ENCODE results near the gene KLF16. TPM values are rescaled to one million over a fixed set of nuclear protein-coding genes. Genes with fewer than 3 reads are reported as not detected.

KLF16 gene
- total RNA-seq, 4 donors from 2014 or later = 9.0 to 18.3 (median 11.6) TPM

GRCh38 chr19:1822210-1822609, 41.2 kb downstream of the KLF16 start:
- DNase-seq = no peak
- H3K27me3 ChIP-seq = no peaks in the 10 kb centered on the region
- WGBS, 2 donors (ENCODE audit: low coverage in 1 of 2) = 92% methylated on average over 17 of the region's 19 CpGs; no CpG with 5 or more reads in 1 of the 2 donors
- no peaks in the 10 kb centered on the region for H3K9me3 ChIP-seq
- peaks cover 0 to 14% (median 6%) of the 10 kb centered on the region in 4 donors for H3K4me1 ChIP-seq
- intact Hi-C loops (cut with DNase I; ENCODE audit: low total_unique reads) (loop anchor here (5.0 kb wide), 1 partner anchor 35 kb away; no protein-coding TSS in a partner anchor), in situ Hi-C loops (cut with MboI; ENCODE audit: low pct_ligation_motif_present in 1 of 4, low pct_unique_long_range_greater_than_20kb in 1 of 4, low sequenced_read_pairs in 3 of 4) (loop anchor here in 1 of 4 donors (25.0 kb wide), 1 partner anchor 285 kb away; no protein-coding TSS in a partner anchor)
- no peak overlapping the region for H3K4me3 ChIP-seq
- peaks cover 0 to 43% (median 25%) of the 10 kb centered on the region in 4 donors for H3K36me3 ChIP-seq
- no peak overlapping the region for H3K27ac ChIP-seq
- TF ChIP-seq CTCF (IDR thresholded peaks at IDR 0.05) (no peak), POLR2AphosphoS5 (IDR thresholded peaks at IDR 0.05) (no peak), EP300 (IDR thresholded peaks at IDR 0.05; ENCODE audit: low read depth) (no peak), POLR2A (IDR thresholded peaks at IDR 0.05) (no peak)

DNA sequence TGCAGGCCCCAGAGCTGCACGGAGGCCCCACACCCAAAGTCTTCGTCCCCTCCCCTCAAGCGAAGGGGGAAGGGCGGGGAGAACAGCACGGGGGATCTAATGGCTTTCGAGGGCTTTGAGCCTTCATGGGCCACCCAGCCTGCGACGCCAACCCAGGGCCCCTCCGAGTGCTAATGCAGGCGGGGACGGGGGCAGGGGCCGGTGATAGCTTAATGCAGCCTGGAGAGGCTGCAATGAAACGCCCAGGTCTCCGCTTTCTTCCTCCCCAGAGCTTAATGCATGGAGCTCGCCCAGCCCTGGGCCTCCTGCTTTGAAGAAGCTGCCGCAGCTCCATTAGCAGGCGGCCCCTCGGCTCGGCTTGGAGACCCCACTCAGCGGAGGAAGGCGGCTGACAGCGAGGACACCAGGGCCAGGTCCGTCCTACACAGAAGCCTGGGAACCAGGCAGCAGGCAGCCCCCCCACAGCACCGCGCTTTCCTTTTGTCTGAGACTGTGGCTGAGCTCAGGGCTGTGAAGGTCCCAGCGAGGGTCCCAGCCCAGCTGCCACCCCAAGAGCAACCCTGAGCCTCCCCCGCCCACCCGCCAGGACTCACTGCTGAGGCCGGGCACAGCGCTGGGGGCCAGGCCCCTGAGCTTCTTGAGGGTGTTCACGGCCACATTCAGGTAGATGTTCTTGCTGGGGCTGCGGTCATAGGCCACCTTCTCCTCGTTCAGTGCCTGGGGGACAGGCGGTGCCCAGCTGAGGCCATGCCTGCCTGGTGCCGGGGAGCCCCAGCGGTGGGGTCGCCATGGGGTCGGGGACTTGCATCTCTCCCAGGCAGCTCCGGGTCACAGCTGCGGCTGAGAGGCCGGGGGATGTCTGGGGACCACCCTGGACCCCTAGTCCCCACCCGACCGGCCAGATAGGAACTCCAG, 43.8 kb downstream of the KLF16 start:
- DNase-seq = no peak
- no peak overlapping the region for H3K27ac ChIP-seq
- H3K9me3 ChIP-seq = no peaks in the 10 kb centered on the region
- H3K4me3 ChIP-seq = no peak overlapping the region
- no peaks in the 10 kb centered on the region for H3K4me1 ChIP-seq
- peaks cover 0 to 56% (median 27%) of the 10 kb centered on the region in 4 donors for H3K36me3 ChIP-seq
- in situ Hi-C loops (cut with MboI; ENCODE audit: low pct_ligation_motif_present in 1 of 4, low pct_unique_long_range_greater_than_20kb in 1 of 4, low sequenced_read_pairs in 3 of 4) (loop anchor here in 1 of 4 donors (25.0 kb wide), 1 partner anchor 282 kb away; no protein-coding TSS in a partner anchor), intact Hi-C loops (cut with DNase I; ENCODE audit: low total_unique reads) (loop anchor here (5.0 kb wide), 1 partner anchor 32 kb away; no protein-coding TSS in a partner anchor)
- no peaks in the 10 kb centered on the region for H3K27me3 ChIP-seq
- TF ChIP-seq POLR2AphosphoS5 (IDR thresholded peaks at IDR 0.05) (no peak), EP300 (IDR thresholded peaks at IDR 0.05; ENCODE audit: low read depth) (no peak), POLR2A (IDR thresholded peaks at IDR 0.05) (no peak), CTCF (IDR thresholded peaks at IDR 0.05) (no peak)
- 88% methylated on average over 40 of the region's 43 CpGs; no CpG with 5 or more reads in 1 of the 2 donors for WGBS, 2 donors (ENCODE audit: low coverage in 1 of 2)

DNA sequence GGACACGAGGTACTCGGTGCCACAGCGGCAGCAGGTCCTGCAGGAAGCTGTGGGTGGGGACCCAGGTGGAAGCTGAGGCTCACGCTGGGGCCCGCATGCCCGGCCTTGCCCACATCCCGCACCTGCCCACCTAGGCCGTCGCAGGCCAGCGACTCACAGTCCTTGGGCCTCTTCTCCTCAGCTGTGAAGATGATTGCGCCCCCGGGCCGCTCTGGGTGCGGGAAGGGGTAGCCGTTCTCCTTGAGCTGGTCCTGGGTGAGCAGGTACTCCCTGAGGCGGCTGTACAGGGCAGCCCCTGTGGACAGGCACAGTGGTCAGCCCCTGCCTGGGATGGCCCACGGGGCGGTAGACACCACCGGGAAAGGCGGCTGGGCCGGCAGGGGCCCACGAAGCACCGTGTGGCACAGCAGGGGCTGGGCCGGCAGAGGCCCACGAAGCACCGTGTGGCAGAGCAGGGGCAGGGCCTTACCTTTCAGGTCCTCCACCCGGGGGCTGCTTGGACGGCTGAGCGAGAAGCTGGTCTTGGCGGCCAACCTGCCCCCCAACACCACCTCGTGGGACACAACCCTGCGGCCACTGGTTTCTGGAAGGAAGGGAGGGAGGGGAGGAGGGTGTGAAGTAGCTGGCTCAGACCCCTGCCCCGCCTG, 44.7 kb downstream of the KLF16 start:
- in situ Hi-C loops (cut with MboI; ENCODE audit: low pct_ligation_motif_present in 1 of 4, low pct_unique_long_range_greater_than_20kb in 1 of 4, low sequenced_read_pairs in 3 of 4) = loop anchor here in 1 of 4 donors (25.0 kb wide), 1 partner anchor 281 kb away; no protein-coding TSS in a partner anchor
- Histone ChIP-seq H3K36me3 (peaks cover 0 to 56% (median 27%) of the 10 kb centered on the region in 4 donors), H3K27me3 (no peaks in the 10 kb centered on the region), H3K4me1 (peaks cover 0 to 2% (median 0%) of the 10 kb centered on the region in 4 donors), H3K27ac (no peak overlapping the region), H3K9me3 (no peaks in the 10 kb centered on the region), H3K4me3 (no peak overlapping the region)
- no peak for DNase-seq
- TF ChIP-seq EP300 (IDR thresholded peaks at IDR 0.05; ENCODE audit: low read depth) (no peak), POLR2AphosphoS5 (IDR thresholded peaks at IDR 0.05) (no peak), CTCF (IDR thresholded peaks at IDR 0.05) (no peak), POLR2A (IDR thresholded peaks at IDR 0.05) (no peak)
- 88% methylated on average over 31 of the region's 33 CpGs; no CpG with 5 or more reads in 1 of the 2 donors for WGBS, 2 donors (ENCODE audit: low coverage in 1 of 2)
- intact Hi-C loops (cut with DNase I; ENCODE audit: low total_unique reads) = no loop called here
